Neural progenitor cell (in vitro differentiated cells): ENCODE results near the gene TNRC6C. TPM values are rescaled to one million over a fixed set of nuclear protein-coding genes. Genes with fewer than 3 reads are reported as not detected.

Experiments
- DNase-seq: peaks from one replicate; pipeline ENCODE4 v3.0.0-alpha.2; 2016; ENCODE audit warnings: low spot score
- H2AFZ ChIP-seq: fragments of 200-600 bp; sonication (generic); replicated peaks from 2 replicates; pipeline ENCODE4 v1.6.1; 2016; ENCODE audit warnings: antibody characterized with exemption
- H3F3A ChIP-seq: fragments of 200-600 bp; sonication (generic); 2 replicates; pipeline ENCODE4 v1.6.1; 2016; ENCODE audit warnings: antibody characterized with exemption, low read depth
- H3K27ac ChIP-seq: fragments of 200-600 bp; sonication (generic); 2 replicates; pipeline ENCODE4 v1.5.1; 2016; ENCODE audit warnings: mild to moderate bottlenecking
- H3K27me3 ChIP-seq: fragments of 200-600 bp; sonication (generic); 2 replicates; pipeline ENCODE4 v1.6.1; 2016; ENCODE audit warnings: mild to moderate bottlenecking, moderate library complexity
- H3K36me3 ChIP-seq: fragments of 200-600 bp; sonication (generic); 2 replicates; pipeline ENCODE4 v1.5.1; 2016
- H3K4me1 ChIP-seq: fragments of 200-600 bp; sonication (generic); 2 replicates; pipeline ENCODE4 v1.6.1; 2016; ENCODE audit warnings: mixed run types
- H3K4me2 ChIP-seq: fragments of 200-600 bp; sonication (generic); 2 replicates; pipeline ENCODE4 v1.6.1; 2016
- H3K4me3 ChIP-seq: fragments of 200-600 bp; sonication (generic); 2 replicates; pipeline ENCODE4 v1.5.1; 2016
- H3K79me2 ChIP-seq: fragments of 200-600 bp; sonication (generic); 2 replicates; pipeline ENCODE4 v1.6.1; 2016; ENCODE audit warnings: low read depth
- H3K9ac ChIP-seq: fragments of 200-600 bp; sonication (generic); 2 replicates; pipeline ENCODE4 v1.6.1; 2016
- H3K9me3 ChIP-seq: fragments of 200-600 bp; sonication (generic); 2 replicates; pipeline ENCODE4 v1.5.1; 2016; ENCODE audit warnings: low read depth
- H4K20me1 ChIP-seq: fragments of 200-600 bp; sonication (generic); 2 replicates; pipeline ENCODE4 v1.6.1; 2016; ENCODE audit warnings: low read depth
- H3K27ac Mint-ChIP-seq: 3 replicates; pipeline ENCODE4 v1.8.0; 2021; ENCODE audit warnings: mixed read lengths
- H3K27me3 Mint-ChIP-seq: 2 replicates; pipeline ENCODE4 v1.8.0; 2022; ENCODE audit warnings: low read depth, mild to moderate bottlenecking, inconsistent platforms, moderate library complexity, mixed read lengths; ENCODE audit not compliant: insufficient read depth
- H3K36me3 Mint-ChIP-seq: 3 replicates; pipeline ENCODE4 v1.8.0; 2021; ENCODE audit warnings: mixed read lengths
- H3K4me1 Mint-ChIP-seq: 3 replicates; pipeline ENCODE4 v1.8.0; 2021; ENCODE audit warnings: mixed read lengths
- H3K4me3 Mint-ChIP-seq: 3 replicates; pipeline ENCODE4 v1.8.0; 2021; ENCODE audit warnings: mild to moderate bottlenecking, moderate library complexity, mixed read lengths
- H3K9me3 Mint-ChIP-seq: 3 replicates; pipeline ENCODE4 v1.8.0; 2020; ENCODE audit warnings: mixed read lengths
- EZH2 ChIP-seq: fragments of 200-600 bp; sonication (generic); IDR thresholded peaks from 2 replicates; pipeline ENCODE4 v1.6.1; 2017; ENCODE audit warnings: antibody characterized with exemption, mild to moderate bottlenecking, moderate library complexity
- EZH2phosphoT487 ChIP-seq: fragments of 200-600 bp; sonication (generic); IDR thresholded peaks from 2 replicates; pipeline ENCODE4 v1.6.1; 2017; ENCODE audit warnings: antibody characterized with exemption
- total RNA-seq: library from RNA; depleted of rRNA; stranded (reverse); fragments of >200 nt; gene quantifications from 2 replicates; pipeline ENCODE4 v1.2.3, GENCODE V29; 2015; ENCODE audit warnings: low replicate concordance
- TF ChIP-seq, protein P1 (sequence below): fragments of 200-600 bp; sonication (generic); IDR thresholded peaks from 2 replicates; pipeline ENCODE4 v1.5.1; 2017; ENCODE audit warnings: antibody characterized with exemption, mild to moderate bottlenecking

Gene TNRC6C
- total RNA-seq, 1 donor from 2014 or later = 14.9 TPM

DNA sequence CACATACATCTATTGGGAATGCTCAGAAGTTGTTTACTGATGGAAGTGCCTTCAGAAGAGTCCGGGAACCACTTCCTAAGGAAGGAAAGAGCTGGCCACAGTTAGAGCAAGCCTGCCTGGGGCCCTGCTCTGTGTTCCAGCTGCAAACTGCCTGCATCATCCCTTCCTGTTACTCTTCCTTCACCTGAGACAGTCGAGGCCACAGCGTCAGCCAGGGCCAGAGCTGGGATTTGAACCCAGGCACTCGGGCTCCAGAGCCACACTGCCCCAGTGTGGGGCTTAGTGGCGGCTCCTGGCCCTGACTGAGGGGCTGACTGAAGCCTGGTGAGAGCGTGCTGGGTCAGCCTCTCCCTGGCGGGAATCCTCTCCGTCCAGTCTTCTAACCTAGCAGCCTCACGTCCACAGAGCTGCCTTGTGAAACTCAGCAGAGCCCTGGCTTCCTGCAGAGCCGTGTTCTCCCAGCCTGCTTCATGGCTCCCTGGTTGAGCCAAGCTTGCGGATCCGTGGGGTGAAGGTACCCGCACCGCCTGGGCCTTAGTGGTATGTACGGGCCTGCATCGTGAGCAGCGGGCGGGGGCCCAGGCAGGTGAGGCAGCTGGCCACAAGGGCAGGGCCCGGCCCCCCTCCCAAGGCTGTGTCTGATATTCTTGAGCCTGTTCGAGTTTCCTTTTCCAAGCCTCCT, 183.1 kb downstream of the TNRC6C start:
- H3K36me3 Mint-ChIP-seq = no peaks in the 10 kb centered on the region
- H3K27me3 Mint-ChIP-seq = peaks cover 7% of the 10 kb centered on the region
- no peak for TF ChIP-seq EZH2
- TF ChIP-seq EZH2phosphoT487 = no peak
- TF ChIP-seq, protein P1, sequence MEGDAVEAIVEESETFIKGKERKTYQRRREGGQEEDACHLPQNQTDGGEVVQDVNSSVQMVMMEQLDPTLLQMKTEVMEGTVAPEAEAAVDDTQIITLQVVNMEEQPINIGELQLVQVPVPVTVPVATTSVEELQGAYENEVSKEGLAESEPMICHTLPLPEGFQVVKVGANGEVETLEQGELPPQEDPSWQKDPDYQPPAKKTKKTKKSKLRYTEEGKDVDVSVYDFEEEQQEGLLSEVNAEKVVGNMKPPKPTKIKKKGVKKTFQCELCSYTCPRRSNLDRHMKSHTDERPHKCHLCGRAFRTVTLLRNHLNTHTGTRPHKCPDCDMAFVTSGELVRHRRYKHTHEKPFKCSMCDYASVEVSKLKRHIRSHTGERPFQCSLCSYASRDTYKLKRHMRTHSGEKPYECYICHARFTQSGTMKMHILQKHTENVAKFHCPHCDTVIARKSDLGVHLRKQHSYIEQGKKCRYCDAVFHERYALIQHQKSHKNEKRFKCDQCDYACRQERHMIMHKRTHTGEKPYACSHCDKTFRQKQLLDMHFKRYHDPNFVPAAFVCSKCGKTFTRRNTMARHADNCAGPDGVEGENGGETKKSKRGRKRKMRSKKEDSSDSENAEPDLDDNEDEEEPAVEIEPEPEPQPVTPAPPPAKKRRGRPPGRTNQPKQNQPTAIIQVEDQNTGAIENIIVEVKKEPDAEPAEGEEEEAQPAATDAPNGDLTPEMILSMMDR = no peak
- Histone ChIP-seq H3K4me3 (no peak overlapping the region), H3K79me2 (no peaks in the 10 kb centered on the region), H3K27ac (no peak overlapping the region), H3F3A (peaks cover 24% of the 10 kb centered on the region), H2AFZ (no peak overlapping the region), H4K20me1 (no peaks in the 10 kb centered on the region), H3K9ac (no peak overlapping the region), H3K4me1 (no peaks in the 10 kb centered on the region), H3K9me3 (no peaks in the 10 kb centered on the region), H3K36me3 (no peaks in the 10 kb centered on the region), H3K4me2 (no peak overlapping the region), H3K27me3 (peaks cover 13% of the 10 kb centered on the region)
- H3K9me3 Mint-ChIP-seq = no peaks in the 10 kb centered on the region
- no peak for DNase-seq
- no peak overlapping the region for H3K27ac Mint-ChIP-seq
- peaks cover 18% of the 10 kb centered on the region for H3K4me1 Mint-ChIP-seq
- H3K4me3 Mint-ChIP-seq = no peak overlapping the region

DNA sequence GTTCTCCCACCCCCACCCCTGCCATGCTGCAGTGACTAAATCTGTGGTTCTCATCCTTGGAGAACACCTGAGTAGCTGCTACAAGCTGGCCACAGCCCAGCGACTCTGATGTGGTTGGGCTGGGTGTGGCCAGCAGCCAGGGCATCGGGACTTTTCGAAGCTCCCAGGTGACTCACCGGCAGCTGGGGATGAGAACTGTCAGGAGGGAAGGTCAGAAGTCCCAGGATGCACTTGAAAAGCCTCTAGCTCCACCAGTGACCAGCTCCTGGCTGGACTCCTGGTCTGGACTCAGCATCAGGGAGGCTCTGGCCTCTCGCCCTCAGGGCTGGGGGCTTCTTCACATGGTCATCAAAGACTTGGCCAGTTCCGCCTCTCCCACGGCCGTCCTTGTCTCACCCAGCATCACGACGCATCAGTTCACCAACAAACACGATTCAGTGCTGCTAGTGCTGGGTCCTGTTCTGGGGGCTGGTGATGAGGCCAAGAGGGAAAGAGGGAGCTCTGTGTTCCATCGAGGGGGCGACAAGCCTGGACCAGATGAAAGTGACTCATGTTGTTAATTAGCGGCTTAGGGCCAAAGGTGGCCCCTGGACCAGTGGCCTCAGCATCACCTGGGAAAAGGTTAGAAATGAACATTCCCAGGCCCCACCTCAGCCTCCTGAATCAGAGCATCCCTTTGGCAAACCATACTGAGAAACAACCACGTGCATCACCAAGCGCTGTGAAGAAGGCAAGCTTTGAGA, 183.8 kb downstream of the TNRC6C start:
- Histone ChIP-seq H4K20me1 (no peaks in the 10 kb centered on the region), H3F3A (peaks cover 24% of the 10 kb centered on the region), H3K9ac (no peak overlapping the region), H3K79me2 (no peaks in the 10 kb centered on the region), H3K4me2 (no peak overlapping the region), H3K9me3 (no peaks in the 10 kb centered on the region), H3K4me3 (no peak overlapping the region), H2AFZ (no peak overlapping the region), H3K27ac (no peak overlapping the region), H3K27me3 (peaks cover 13% of the 10 kb centered on the region), H3K4me1 (no peaks in the 10 kb centered on the region), H3K36me3 (no peaks in the 10 kb centered on the region)
- H3K4me3 Mint-ChIP-seq = no peak overlapping the region
- H3K4me1 Mint-ChIP-seq = peaks cover 18% of the 10 kb centered on the region
- TF ChIP-seq, protein P1 = no peak
- TF ChIP-seq EZH2 (no peak), EZH2phosphoT487 (no peak)
- peaks cover 7% of the 10 kb centered on the region for H3K27me3 Mint-ChIP-seq
- DNase-seq = no peak
- H3K9me3 Mint-ChIP-seq = no peaks in the 10 kb centered on the region
- H3K27ac Mint-ChIP-seq = no peak overlapping the region
- H3K36me3 Mint-ChIP-seq = no peaks in the 10 kb centered on the region

DNA sequence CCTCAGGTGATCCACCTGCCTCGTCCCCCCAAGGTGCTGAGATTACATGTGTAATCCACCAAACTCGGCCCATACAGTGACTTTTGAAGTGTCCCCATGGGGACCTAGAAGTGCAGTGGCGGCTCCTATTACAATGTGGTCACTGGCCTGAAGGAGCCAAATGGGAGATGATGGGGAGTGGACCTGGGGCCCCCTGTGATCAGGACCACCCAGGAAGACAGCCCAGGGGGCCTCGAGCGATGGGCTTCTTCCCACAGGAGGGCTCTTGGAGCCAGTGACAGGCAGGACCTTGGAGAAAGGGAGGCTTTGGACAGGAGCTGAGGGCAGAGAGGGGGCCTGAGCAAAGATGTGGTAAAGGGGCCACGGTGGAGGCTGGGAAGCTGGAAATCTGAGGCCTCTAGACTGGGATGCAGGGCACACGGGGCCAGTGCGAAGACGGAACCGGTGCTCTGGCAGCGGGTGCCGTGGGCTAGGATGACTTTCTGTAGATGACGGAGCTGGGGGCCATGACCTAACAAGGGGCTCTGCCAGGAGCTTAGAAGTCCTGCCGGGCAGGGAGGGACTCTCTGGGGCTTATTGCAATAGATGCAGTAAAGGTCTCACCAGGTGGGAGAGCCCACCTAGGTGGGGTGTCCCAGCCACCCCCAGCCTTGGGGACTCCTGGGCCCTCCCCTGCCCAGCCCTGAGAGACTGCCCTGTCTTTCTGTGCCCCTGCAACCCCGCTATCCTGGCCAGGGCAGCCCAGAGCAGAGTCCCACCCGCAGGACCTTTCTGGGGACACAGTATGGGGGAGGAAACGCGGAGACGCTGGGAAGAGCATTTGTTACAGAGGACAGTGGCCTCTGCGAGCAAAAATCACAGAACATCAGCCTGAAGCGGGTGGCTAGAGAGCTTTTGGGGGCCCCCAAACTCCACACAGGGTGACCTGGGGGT, 185.0 kb downstream of the TNRC6C start:
- Histone ChIP-seq H3F3A (peaks cover 19% of the 10 kb centered on the region), H3K4me3 (no peak overlapping the region), H3K79me2 (no peaks in the 10 kb centered on the region), H3K36me3 (no peaks in the 10 kb centered on the region), H3K9ac (no peak overlapping the region), H3K27me3 (peaks cover 13% of the 10 kb centered on the region), H3K27ac (no peak overlapping the region), H3K9me3 (no peaks in the 10 kb centered on the region), H2AFZ (no peak overlapping the region), H3K4me2 (no peak overlapping the region), H4K20me1 (no peaks in the 10 kb centered on the region), H3K4me1 (no peaks in the 10 kb centered on the region)
- Mint-ChIP-seq H3K4me1 (peaks cover 18% of the 10 kb centered on the region), H3K4me3 (no peak overlapping the region), H3K27ac (peak overlapping the region; percentile 76), H3K36me3 (no peaks in the 10 kb centered on the region), H3K27me3 (peaks cover 9% of the 10 kb centered on the region), H3K9me3 (no peaks in the 10 kb centered on the region)
- DNase-seq = no peak
- TF ChIP-seq EZH2 = no peak
- TF ChIP-seq, protein P1 = no peak
- no peak for TF ChIP-seq EZH2phosphoT487
